GM18858 (cell line): ENCODE data around the gene XIRP1.
"Not testable (repeated sequence)": the region's sequence is repeated elsewhere in the genome, so short reads cannot be mapped to it uniquely, and the experiment has no call there.

Experiments
- ATAC-seq: cut with Tn5 transposase; IDR thresholded peaks from one replicate; pipeline ENCODE4 v1.9.1; 2021; ENCODE audit not compliant: unreplicated experiment

Gene XIRP1, protein sequence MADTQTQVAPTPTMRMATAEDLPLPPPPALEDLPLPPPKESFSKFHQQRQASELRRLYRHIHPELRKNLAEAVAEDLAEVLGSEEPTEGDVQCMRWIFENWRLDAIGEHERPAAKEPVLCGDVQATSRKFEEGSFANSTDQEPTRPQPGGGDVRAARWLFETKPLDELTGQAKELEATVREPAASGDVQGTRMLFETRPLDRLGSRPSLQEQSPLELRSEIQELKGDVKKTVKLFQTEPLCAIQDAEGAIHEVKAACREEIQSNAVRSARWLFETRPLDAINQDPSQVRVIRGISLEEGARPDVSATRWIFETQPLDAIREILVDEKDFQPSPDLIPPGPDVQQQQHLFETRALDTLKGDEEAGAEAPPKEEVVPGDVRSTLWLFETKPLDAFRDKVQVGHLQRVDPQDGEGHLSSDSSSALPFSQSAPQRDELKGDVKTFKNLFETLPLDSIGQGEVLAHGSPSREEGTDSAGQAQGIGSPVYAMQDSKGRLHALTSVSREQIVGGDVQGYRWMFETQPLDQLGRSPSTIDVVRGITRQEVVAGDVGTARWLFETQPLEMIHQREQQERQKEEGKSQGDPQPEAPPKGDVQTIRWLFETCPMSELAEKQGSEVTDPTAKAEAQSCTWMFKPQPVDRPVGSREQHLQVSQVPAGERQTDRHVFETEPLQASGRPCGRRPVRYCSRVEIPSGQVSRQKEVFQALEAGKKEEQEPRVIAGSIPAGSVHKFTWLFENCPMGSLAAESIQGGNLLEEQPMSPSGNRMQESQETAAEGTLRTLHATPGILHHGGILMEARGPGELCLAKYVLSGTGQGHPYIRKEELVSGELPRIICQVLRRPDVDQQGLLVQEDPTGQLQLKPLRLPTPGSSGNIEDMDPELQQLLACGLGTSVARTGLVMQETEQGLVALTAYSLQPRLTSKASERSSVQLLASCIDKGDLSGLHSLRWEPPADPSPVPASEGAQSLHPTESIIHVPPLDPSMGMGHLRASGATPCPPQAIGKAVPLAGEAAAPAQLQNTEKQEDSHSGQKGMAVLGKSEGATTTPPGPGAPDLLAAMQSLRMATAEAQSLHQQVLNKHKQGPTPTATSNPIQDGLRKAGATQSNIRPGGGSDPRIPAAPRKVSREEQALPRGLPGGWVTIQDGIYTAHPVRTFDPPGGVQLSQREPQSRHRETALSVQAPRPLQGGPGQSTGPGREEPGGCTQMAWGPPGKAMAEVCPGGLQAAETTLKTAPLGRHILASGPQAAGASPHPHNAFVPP (N-terminal part only)

GRCh38 chr3:39192490-39193092, at the start of gene XIRP1:
TSS of gene XIRP1 (minus strand) at chr3:39192595. CDS start at chr3:39189445, 3,150 bp downstream.
- no peak for ATAC-seq

GRCh38 chr3:39241561-39241960, 49.2 kb upstream of the XIRP1 start:
- no peak for ATAC-seq

- no peak for ATAC-seq
Observed at GRCh38 chr3:39237027-39237426, 44.6 kb upstream of the XIRP1 start.

DNA sequence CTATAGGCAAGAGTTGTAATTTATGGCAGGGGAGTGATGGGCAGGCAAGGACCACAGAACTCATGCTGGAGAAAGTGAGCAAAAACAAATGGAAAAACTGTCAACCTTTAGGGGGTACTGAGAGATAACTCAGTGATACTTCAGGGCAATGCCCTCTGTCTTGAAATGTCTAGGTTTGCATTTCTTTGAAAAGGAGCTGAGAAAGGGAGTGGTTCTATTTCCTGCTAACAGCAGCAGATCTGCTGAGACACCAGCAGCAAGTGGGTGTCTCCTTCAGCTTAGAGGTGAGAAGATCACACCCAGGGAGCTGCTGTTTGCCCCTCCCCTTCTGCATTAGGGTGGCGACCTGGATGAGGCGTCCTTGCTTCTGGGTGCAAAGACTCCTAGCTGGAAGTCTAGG, 42.3 kb upstream of the XIRP1 start:
- no peak for ATAC-seq

- no peak for ATAC-seq
Observed at GRCh38 chr3:39232859-39233258, 40.5 kb upstream of the XIRP1 start.

DNA sequence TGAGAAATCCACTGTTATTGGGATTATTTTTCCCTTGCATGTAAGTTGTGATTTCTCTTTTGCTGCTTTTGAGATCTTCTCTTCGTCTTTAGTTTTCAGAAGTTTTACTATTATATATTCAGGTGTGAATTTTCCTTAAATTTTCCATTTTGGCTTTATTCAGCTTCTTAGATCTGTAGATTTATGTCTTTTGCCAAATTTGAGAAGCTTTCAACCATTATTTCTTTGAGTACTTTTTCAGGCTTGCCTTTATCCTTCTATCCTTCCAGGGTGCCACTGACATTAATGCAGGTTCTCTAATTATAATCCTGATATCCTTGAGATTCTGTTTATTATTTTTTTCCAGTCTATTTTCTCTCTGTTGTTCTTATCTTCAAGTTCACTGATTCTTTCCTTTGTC, 38.1 kb upstream of the XIRP1 start:
- no peak for ATAC-seq

GRCh38 chr3:39228496-39228895, 36.1 kb upstream of the XIRP1 start:
- ATAC-seq, result no peak

GRCh38 chr3:39227596-39227995, 35.2 kb upstream of the XIRP1 start:
- ATAC-seq, result not testable (repeated sequence)

GRCh38 chr3:39226106-39226741, 33.8 kb upstream of the XIRP1 start:
- peak; percentile 65 for ATAC-seq

- ATAC-seq, result no peak
Observed at GRCh38 chr3:39224288-39224687, 31.9 kb upstream of the XIRP1 start.

- no peak for ATAC-seq
Observed at GRCh38 chr3:39222939-39223338, 30.5 kb upstream of the XIRP1 start.

GRCh38 chr3:39222462-39222861, 30.1 kb upstream of the XIRP1 start:
- no peak for ATAC-seq

GRCh38 chr3:39221141-39221530, 28.7 kb upstream of the XIRP1 start:
- no peak for ATAC-seq

DNA sequence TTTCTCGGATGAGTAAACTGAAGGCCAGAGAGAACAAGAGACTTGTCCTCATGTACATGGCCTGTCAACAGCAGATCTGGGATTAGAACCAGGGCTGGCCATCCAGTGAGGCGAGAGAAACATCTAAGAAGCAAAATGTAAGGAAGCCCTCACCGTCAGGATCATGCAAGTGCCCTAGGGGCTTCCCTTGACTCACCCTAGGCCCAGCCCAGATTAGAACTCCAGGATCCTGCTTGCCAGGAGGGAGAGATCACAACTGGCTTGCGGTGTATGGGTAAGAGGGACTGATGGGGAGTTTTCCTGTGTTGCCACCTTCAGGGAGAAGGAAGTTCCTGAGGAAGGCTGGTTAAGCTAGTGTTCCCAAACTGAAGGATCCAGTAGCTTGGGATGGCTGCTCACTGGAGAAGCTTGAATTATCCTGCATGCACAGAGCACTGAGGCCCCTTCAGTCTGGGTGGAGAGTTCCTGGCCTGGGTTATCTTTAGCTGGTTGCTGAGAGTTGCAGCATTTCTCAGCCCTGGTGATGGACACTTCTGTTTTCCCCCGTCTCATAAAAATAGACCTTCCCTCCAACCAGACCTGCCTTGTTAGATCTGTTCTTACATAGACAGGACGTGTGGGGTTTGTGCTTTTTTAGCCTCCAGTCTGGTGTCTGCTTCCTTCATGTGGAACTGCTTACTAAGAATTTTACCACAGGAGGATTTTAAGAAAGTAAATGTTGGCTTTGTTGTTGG, 28.2 kb upstream of the XIRP1 start:
- no peak for ATAC-seq

DNA sequence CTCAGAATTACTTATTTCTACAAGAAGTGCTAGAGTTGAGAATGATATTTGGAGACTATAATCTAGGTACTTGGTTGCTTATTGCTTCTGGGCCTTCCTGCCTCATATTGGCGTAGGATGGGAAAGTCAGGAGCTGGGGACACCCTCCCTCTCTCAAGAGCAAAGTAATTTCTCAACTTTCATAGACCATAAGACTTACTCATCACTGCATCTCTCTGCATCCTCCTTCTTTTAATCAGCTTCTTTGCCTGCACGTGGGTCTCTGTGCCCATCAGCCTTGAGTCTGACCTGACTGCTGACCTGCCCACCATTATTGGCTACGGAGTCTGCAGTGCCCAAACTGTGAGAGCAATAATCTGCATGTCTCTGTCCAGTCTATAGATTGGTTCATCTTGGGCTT, 27.3 kb upstream of the XIRP1 start:
- no peak for ATAC-seq

DNA sequence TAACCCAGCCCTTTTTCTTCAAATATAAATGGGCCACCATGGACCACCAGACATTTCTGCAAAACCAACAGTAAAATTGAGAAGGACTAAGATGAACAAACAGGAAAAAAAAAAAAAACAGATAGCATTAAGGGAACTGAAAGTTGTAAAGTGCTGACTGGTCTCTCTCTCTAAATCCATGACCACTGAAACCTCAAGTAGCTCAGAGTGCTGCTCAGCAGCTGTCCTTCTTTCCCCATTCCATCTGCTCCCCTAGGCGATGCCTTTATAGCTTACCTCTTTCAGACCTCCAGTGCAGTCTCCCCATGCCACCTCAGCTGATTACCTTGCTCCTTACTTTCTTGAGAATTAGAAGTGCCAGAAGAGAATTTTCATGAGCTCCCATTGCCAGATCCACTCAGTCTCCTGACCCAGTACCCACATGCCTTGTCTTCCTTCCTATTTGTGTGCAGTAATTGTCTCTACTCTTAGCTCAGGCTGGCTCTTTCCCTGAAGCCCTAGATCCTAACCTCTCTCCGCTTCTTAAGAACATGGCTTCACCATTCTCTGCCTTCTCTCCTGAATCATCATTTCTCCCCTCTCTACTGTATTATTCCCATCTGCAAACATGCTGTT, 23.9 kb upstream of the XIRP1 start:
- ATAC-seq, result peak; percentile 91

- no peak for ATAC-seq
Observed at GRCh38 chr3:39213613-39214012, 21.2 kb upstream of the XIRP1 start.

GRCh38 chr3:39212665-39213064, 20.3 kb upstream of the XIRP1 start:
- ATAC-seq, result no peak
